Ureter (tissue), 1 donor: ENCODE results near the gene POLA2. TPM values are rescaled to one million over a fixed set of nuclear protein-coding genes. Genes with fewer than 3 reads are reported as not detected.
"Not testable (repeated sequence)": the region's sequence is repeated elsewhere in the genome, so short reads cannot be mapped to it uniquely, and the experiment has no call there.

Experiments
- DNase-seq: peaks from one replicate; pipeline ENCODE4 v3.0.0-alpha.2; 2020; ENCODE audit warnings: low spot score
- total RNA-seq: library from RNA; stranded (reverse); gene quantifications from one replicate; pipeline ENCODE4 v1.2.4, GENCODE V29; 2023
- donor health status: DM: yes; HTN: yes; CAD: no.

Gene POLA2
- total RNA-seq, 1 donor from 2014 or later: 12.2 TPM

- DNase-seq: no peak
Observed at GRCh38 chr11:65242389-65242788, 19.4 kb upstream of the POLA2 start.

- DNase-seq: no peak
Observed at GRCh38 chr11:65243797-65244196, 18.0 kb upstream of the POLA2 start.

- not testable (repeated sequence) for DNase-seq
Observed at GRCh38 chr11:65245046-65245445, 16.7 kb upstream of the POLA2 start.

- DNase-seq: no peak
Observed at GRCh38 chr11:65246506-65246905, 15.3 kb upstream of the POLA2 start.

- DNase-seq: not testable (repeated sequence)
Observed at GRCh38 chr11:65248184-65248710, 13.5 kb upstream of the POLA2 start.

GRCh38 chr11:65251476-65251875, 10.3 kb upstream of the POLA2 start:
- no peak for DNase-seq

GRCh38 chr11:65254724-65255123, 7.0 kb upstream of the POLA2 start:
- DNase-seq: no peak

- DNase-seq: no peak
Observed at GRCh38 chr11:65258988-65259387, 2.8 kb upstream of the POLA2 start.

GRCh38 chr11:65260302-65260701, 1.5 kb upstream of the POLA2 start:
- no peak for DNase-seq

- DNase-seq: no peak
Observed at GRCh38 chr11:65260756-65261590, 789 bp upstream of the POLA2 start.

GRCh38 chr11:65262381-65262680, 569 bp downstream of the POLA2 start:
- DNase-seq: peak; percentile 61

GRCh38 chr11:65262776-65263175, 1.0 kb downstream of the POLA2 start:
- no peak for DNase-seq

GRCh38 chr11:65264747-65265146, 3.0 kb downstream of the POLA2 start:
- DNase-seq: not testable (repeated sequence)

- DNase-seq: no peak
Observed at GRCh38 chr11:65266210-65266609, 4.4 kb downstream of the POLA2 start.

- DNase-seq: peak; percentile 88
Observed at GRCh38 chr11:65274735-65275682, 13.2 kb downstream of the POLA2 start.

- DNase-seq: no peak
Observed at GRCh38 chr11:65275906-65276305, 14.1 kb downstream of the POLA2 start.

GRCh38 chr11:65277631-65278277, 16.0 kb downstream of the POLA2 start:
- DNase-seq: no peak

- no peak for DNase-seq
Observed at GRCh38 chr11:65278356-65278755, 16.6 kb downstream of the POLA2 start.

- no peak for DNase-seq
Observed at GRCh38 chr11:65279279-65279678, 17.5 kb downstream of the POLA2 start.

GRCh38 chr11:65279741-65280440, 18.1 kb downstream of the POLA2 start:
- DNase-seq: no peak

- no peak for DNase-seq
Observed at GRCh38 chr11:65280646-65281045, 18.9 kb downstream of the POLA2 start.
